ENCODE results near the gene TDRD15.

TDRD15 gene

DNA sequence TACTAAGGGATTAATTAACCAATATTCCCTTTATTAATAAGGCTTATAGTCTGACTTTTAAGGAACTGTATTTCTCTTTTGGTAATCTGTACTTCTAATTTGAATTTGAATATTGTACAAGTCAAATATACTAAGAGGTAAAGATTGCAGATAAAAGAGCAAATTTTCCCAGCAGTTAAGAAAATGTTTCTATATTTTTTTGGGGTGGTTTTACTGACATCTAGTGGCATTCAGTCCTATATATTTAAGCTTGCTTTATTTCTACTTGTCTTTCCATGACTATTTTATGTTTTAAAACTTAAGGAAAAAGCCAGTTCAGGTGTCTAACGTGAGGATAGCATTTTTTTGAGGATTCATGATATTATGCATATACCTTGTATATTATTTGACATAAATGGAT is 41.6 kb downstream of the TDRD15 start:
- no peak overlapping the region for H3K4me3 ChIP-seq (ENCODE audit: low read depth, low read length)
- DNase-seq, result no peak
- H3K36me3 ChIP-seq, result no peaks in the 10 kb centered on the region
- no peaks in the 10 kb centered on the region for H3K9me3 ChIP-seq (ENCODE audit: severe bottlenecking)
- TF ChIP-seq, protein P1, sequence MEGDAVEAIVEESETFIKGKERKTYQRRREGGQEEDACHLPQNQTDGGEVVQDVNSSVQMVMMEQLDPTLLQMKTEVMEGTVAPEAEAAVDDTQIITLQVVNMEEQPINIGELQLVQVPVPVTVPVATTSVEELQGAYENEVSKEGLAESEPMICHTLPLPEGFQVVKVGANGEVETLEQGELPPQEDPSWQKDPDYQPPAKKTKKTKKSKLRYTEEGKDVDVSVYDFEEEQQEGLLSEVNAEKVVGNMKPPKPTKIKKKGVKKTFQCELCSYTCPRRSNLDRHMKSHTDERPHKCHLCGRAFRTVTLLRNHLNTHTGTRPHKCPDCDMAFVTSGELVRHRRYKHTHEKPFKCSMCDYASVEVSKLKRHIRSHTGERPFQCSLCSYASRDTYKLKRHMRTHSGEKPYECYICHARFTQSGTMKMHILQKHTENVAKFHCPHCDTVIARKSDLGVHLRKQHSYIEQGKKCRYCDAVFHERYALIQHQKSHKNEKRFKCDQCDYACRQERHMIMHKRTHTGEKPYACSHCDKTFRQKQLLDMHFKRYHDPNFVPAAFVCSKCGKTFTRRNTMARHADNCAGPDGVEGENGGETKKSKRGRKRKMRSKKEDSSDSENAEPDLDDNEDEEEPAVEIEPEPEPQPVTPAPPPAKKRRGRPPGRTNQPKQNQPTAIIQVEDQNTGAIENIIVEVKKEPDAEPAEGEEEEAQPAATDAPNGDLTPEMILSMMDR (IDR thresholded peaks at IDR 0.05; ENCODE audit: low read depth, low read length), result no peak
- no peak overlapping the region for H3K27ac ChIP-seq
- H3K27me3 ChIP-seq (ENCODE audit: insufficient read depth, low read depth, severe bottlenecking), result peaks cover 16% of the 10 kb centered on the region

DNA sequence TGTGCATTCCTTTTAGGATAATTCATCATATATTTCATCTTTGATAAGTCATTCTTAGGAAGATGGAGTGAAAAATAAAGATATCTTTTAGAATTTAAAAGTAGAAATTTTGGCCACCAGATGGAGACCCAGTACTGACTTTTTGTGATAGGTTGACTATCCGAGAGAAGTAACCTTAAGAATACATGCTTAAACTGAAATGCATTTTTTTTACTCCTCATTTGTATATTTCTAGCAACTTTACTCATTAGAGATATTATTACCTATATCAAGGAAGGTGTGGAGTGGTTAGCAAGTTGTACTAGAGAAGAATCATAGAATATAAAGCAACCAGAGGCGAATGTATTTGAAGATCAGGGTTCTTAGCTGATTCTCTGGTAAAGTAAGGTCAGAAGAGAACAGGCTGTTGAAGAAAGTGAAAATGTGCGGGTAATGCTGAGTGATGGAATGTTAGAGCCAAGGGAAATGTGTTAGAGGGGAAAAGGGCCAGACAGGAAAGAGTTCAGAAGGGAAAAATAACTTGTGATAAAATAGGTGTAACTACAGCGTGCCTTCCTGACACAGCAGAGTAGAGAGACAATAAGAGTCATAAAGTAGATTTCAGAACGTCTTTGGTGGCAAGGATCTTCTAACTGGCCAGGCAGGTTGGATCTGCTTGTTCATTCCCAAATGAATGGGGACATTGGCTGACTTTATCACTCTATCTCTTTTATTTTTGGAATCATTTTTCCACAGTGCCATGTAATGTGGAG is 52.3 kb downstream of the TDRD15 start:
- Histone ChIP-seq H3K4me3 (ENCODE audit: low read depth, low read length) (no peak overlapping the region), H3K9me3 (ENCODE audit: severe bottlenecking) (no peaks in the 10 kb centered on the region), H3K27ac (no peak overlapping the region), H3K36me3 (no peaks in the 10 kb centered on the region), H3K27me3 (ENCODE audit: insufficient read depth, low read depth, severe bottlenecking) (peaks cover 19% of the 10 kb centered on the region)
- TF ChIP-seq, protein P1 (IDR thresholded peaks at IDR 0.05; ENCODE audit: low read depth, low read length), result no peak
- DNase-seq, result no peak

DNA sequence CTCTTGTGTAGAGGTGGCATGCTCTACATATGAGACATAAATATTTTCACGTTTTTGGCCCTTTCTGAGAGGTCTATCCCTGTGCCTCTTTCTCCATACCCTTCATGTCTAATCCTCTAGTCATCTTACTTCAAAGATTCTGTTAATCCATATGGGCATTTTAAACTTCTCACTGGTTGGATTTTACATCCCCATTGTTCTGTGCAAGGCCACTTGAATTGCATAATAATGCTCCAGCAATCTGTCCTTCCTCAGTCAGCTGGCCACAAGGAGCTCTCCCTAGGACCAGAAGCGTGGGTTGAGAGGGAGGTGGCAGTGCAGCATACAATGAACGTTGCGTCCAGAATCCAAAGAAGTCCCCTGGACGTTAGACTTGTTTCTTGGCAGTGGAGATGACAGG is 58.2 kb downstream of the TDRD15 start:
- Histone ChIP-seq H3K27ac (no peak overlapping the region), H3K9me3 (ENCODE audit: severe bottlenecking) (no peaks in the 10 kb centered on the region), H3K4me3 (ENCODE audit: low read depth, low read length) (no peak overlapping the region), H3K36me3 (no peaks in the 10 kb centered on the region), H3K27me3 (ENCODE audit: insufficient read depth, low read depth, severe bottlenecking) (peaks cover 13% of the 10 kb centered on the region)
- no peak for DNase-seq
- TF ChIP-seq, protein P1 (IDR thresholded peaks at IDR 0.05; ENCODE audit: low read depth, low read length), result no peak

DNA sequence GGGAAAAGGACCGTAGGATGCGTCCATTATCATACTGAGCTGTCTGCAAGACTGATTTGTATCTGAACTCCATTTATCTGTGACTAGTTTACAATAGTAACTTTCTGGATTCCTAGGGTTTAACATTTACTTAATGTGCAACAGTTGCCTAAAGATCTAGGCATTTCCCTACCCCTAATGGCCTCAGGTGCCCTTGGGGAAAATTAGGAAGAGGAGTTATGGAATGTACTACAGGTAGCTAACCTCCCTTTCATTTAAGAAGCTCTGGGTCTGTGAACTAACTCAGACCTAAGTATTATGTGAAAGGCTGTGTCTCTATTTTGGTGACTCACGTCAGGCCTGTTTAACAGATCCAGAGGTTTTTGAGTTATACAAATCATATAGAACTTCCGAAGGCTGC is 59.5 kb downstream of the TDRD15 start:
- Histone ChIP-seq H3K27me3 (ENCODE audit: insufficient read depth, low read depth, severe bottlenecking) (peaks cover 9% of the 10 kb centered on the region), H3K4me3 (ENCODE audit: low read depth, low read length) (no peak overlapping the region), H3K9me3 (ENCODE audit: severe bottlenecking) (no peaks in the 10 kb centered on the region), H3K27ac (no peak overlapping the region), H3K36me3 (no peaks in the 10 kb centered on the region)
- TF ChIP-seq, protein P1 (IDR thresholded peaks at IDR 0.05; ENCODE audit: low read depth, low read length), result no peak
- no peak for DNase-seq

DNA sequence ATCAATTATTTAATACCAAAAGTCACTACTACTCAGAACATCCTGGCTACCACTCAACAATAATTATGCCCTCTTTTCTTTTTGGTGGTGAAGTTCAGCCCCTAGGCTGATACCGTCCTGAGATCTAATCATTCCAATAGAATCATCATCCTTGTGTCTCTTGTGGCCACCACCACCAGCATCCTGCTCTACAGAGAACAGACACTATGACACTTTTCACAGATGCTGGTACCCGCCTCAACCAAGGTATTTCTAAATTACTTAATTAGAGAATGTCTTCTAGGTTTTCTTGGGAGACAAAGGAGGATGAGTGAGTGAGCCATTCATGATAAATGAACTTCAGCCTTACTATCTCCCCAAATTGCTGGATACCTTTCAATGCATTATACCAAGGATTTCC is 60.0 kb downstream of the TDRD15 start:
- H3K4me3 ChIP-seq (ENCODE audit: low read depth, low read length), result no peak overlapping the region
- no peak for DNase-seq
- H3K27me3 ChIP-seq (ENCODE audit: insufficient read depth, low read depth, severe bottlenecking), result peaks cover 9% of the 10 kb centered on the region
- no peaks in the 10 kb centered on the region for H3K36me3 ChIP-seq
- no peak overlapping the region for H3K27ac ChIP-seq
- TF ChIP-seq, protein P1 (IDR thresholded peaks at IDR 0.05; ENCODE audit: low read depth, low read length), result no peak
- H3K9me3 ChIP-seq (ENCODE audit: severe bottlenecking), result no peaks in the 10 kb centered on the region

DNA sequence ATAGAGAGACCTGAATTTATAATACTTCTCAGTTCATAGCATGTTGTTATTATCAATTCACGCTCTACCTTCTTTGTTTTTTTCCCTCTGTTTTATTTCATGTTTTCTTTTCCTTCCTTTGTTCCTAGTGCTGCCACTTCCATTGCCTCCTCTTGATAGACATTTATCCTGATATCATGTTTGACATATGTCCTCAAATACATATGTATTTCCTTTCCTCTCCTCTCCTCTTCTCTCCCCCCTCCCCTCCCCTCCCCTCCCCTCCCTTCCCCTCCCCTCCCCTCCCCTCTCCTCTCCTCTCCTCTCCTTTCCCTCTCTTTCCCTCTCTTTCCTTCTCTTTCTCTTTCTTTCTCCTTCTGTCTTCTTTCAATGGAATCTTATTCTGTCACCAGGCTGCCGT is 67.8 kb downstream of the TDRD15 start:
- TF ChIP-seq, protein P1 (IDR thresholded peaks at IDR 0.05; ENCODE audit: low read depth, low read length), result no peak
- no peaks in the 10 kb centered on the region for H3K27me3 ChIP-seq (ENCODE audit: insufficient read depth, low read depth, severe bottlenecking)
- no peak overlapping the region for H3K27ac ChIP-seq

More for the DNA sequence above, 67.8 kb downstream of the TDRD15 start:
- Histone ChIP-seq H3K36me3 (no peaks in the 10 kb centered on the region), H3K4me3 (ENCODE audit: low read depth, low read length) (no peak overlapping the region), H3K9me3 (ENCODE audit: severe bottlenecking) (no peaks in the 10 kb centered on the region)
- no peak for DNase-seq

All from WERI-Rb-1 (cell line).